Neural progenitor cell (in vitro differentiated cells): ENCODE results near the gene TM4SF20.
A peak's percentile ranks its signal among the peaks of the same experiment; 100 is the strongest.

Experiments
- CTCF ChIP-seq: fragments of 200-600 bp; sonication (generic); IDR thresholded peaks from 2 replicates; pipeline ENCODE4 v1.5.1; 2017; ENCODE audit warnings: antibody characterized with exemption, mild to moderate bottlenecking
- EZH2phosphoT487 ChIP-seq: fragments of 200-600 bp; sonication (generic); IDR thresholded peaks from 2 replicates; pipeline ENCODE4 v1.6.1; 2017; ENCODE audit warnings: antibody characterized with exemption

- TF ChIP-seq CTCF (peak; percentile 74), EZH2phosphoT487 (no peak)
Measured at GRCh38 chr2:227406177-227407031, 27.3 kb upstream of the TM4SF20 start.
